ENCODE data around the gene LGR6.

Gene LGR6

DNA sequence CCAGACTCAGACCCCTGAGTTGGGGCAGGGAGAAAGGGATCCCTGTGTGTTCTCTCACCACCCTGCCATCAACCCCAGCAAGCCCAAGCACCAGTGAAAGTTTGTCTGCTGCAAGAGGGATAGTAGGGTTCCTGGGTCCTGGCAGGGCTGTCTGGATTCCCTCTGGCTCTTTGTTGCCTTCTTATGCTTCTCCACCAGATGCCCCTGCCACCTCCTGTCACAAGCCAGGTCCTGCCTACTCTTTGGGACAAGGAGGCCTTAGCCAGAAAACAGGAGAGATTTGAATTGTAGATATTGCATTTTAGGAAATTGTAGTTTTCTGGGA is 126.4 kb downstream of the LGR6 start:
- no peak for TF ChIP-seq TAF1 (IDR thresholded peaks at IDR 0.05; ENCODE audit: borderline replicate concordance, insufficient read depth, low read length)
- TF ChIP-seq, protein P1, sequence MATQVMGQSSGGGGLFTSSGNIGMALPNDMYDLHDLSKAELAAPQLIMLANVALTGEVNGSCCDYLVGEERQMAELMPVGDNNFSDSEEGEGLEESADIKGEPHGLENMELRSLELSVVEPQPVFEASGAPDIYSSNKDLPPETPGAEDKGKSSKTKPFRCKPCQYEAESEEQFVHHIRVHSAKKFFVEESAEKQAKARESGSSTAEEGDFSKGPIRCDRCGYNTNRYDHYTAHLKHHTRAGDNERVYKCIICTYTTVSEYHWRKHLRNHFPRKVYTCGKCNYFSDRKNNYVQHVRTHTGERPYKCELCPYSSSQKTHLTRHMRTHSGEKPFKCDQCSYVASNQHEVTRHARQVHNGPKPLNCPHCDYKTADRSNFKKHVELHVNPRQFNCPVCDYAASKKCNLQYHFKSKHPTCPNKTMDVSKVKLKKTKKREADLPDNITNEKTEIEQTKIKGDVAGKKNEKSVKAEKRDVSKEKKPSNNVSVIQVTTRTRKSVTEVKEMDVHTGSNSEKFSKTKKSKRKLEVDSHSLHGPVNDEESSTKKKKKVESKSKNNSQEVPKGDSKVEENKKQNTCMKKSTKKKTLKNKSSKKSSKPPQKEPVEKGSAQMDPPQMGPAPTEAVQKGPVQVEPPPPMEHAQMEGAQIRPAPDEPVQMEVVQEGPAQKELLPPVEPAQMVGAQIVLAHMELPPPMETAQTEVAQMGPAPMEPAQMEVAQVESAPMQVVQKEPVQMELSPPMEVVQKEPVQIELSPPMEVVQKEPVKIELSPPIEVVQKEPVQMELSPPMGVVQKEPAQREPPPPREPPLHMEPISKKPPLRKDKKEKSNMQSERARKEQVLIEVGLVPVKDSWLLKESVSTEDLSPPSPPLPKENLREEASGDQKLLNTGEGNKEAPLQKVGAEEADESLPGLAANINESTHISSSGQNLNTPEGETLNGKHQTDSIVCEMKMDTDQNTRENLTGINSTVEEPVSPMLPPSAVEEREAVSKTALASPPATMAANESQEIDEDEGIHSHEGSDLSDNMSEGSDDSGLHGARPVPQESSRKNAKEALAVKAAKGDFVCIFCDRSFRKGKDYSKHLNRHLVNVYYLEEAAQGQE (IDR thresholded peaks at IDR 0.05; ENCODE audit: insufficient read depth in 1 of 2, low read depth in 2 of 2, low read length in 2 of 2) = no peak
- no peak for TF ChIP-seq POLR2AphosphoS5 (IDR thresholded peaks at IDR 0.05; ENCODE audit: low read depth, low read length)
- TF ChIP-seq FOXP2 (optimal IDR thresholded peaks at IDR 0.05; ENCODE audit: borderline replicate concordance, extremely low read depth, extremely low read length, insufficient read depth) = no peak
- no peak for TF ChIP-seq SIN3A (IDR thresholded peaks at IDR 0.05; ENCODE audit: borderline replicate concordance, insufficient read depth, low read length)

DNA sequence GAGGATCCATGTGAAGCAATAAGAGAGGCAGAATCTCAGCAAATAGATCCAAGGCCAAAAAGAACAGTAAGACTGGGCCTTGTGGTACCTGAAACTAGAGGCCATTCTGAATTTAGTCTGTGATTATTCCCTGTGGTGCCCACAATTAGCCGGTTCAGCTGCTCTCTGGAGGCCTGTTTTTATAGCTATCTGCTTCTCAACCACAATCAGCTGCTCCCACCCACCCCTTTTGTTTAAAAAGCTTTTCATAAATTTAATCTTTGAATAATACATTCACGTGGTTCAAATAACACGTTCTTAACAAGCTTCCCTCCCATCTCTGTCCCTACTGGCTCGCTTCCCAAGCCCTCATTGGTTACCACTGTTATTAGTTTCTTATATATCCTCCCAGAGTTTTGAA is 130.1 kb downstream of the LGR6 start:
- TF ChIP-seq POLR2AphosphoS5 (IDR thresholded peaks at IDR 0.05; ENCODE audit: low read depth, low read length) = no peak
- no peak for TF ChIP-seq SIN3A (IDR thresholded peaks at IDR 0.05; ENCODE audit: borderline replicate concordance, insufficient read depth, low read length)
- TF ChIP-seq FOXP2 (optimal IDR thresholded peaks at IDR 0.05; ENCODE audit: borderline replicate concordance, extremely low read depth, extremely low read length, insufficient read depth) = no peak
- TF ChIP-seq, protein P1 (IDR thresholded peaks at IDR 0.05; ENCODE audit: insufficient read depth in 1 of 2, low read depth in 2 of 2, low read length in 2 of 2) = no peak
- TF ChIP-seq TAF1 (IDR thresholded peaks at IDR 0.05; ENCODE audit: borderline replicate concordance, insufficient read depth, low read length) = no peak

DNA sequence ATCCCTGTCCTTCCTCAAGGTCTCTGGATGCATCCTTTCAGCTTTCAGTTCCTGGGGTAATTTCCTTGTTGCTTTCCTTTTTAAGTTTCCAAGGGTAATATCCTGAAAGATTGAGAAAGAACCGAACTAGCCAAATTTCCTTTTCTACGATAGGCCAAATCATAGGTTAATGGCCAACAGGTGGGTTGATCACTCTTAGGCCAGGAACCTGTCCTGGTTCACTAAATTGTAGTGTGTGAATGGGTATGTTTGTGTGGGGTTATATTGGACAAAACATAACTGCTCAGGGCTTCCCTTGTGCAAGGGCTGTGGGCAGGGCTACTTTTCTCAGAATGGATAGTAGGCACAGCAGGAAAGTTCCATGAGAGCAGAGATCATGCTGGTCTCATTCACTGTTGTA is 131.0 kb downstream of the LGR6 start:
- no peak for TF ChIP-seq FOXP2 (optimal IDR thresholded peaks at IDR 0.05; ENCODE audit: borderline replicate concordance, extremely low read depth, extremely low read length, insufficient read depth)
- TF ChIP-seq SIN3A (IDR thresholded peaks at IDR 0.05; ENCODE audit: borderline replicate concordance, insufficient read depth, low read length) = no peak
- TF ChIP-seq POLR2AphosphoS5 (IDR thresholded peaks at IDR 0.05; ENCODE audit: low read depth, low read length) = no peak
- TF ChIP-seq TAF1 (IDR thresholded peaks at IDR 0.05; ENCODE audit: borderline replicate concordance, insufficient read depth, low read length) = no peak
- TF ChIP-seq, protein P1 (IDR thresholded peaks at IDR 0.05; ENCODE audit: insufficient read depth in 1 of 2, low read depth in 2 of 2, low read length in 2 of 2) = no peak

DNA sequence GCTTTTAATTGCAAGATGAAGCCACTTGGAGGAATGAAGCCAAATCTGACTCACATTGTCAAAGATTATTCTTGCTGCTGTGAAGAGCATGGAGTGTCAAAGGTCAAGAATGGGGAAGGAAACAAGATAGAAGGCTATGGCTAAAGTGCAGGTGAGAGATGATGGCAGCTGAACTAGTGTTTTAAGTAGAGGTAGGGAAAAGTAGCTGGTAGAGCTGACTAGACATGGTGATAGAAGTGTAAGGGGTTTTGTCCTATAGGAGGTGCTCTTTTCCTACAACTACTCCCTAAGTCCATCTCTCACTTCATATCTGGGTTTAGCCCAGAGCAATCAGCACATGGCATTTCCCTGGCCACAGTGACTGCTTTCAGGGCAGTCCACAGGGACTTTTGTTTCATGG is 136.3 kb downstream of the LGR6 start:
- no peak for TF ChIP-seq TAF1 (IDR thresholded peaks at IDR 0.05; ENCODE audit: borderline replicate concordance, insufficient read depth, low read length)
- TF ChIP-seq, protein P1 (IDR thresholded peaks at IDR 0.05; ENCODE audit: insufficient read depth in 1 of 2, low read depth in 2 of 2, low read length in 2 of 2) = no peak
- no peak for TF ChIP-seq POLR2AphosphoS5 (IDR thresholded peaks at IDR 0.05; ENCODE audit: low read depth, low read length)
- TF ChIP-seq SIN3A (IDR thresholded peaks at IDR 0.05; ENCODE audit: borderline replicate concordance, insufficient read depth, low read length) = no peak
- no peak for TF ChIP-seq FOXP2 (optimal IDR thresholded peaks at IDR 0.05; ENCODE audit: borderline replicate concordance, extremely low read depth, extremely low read length, insufficient read depth)

DNA sequence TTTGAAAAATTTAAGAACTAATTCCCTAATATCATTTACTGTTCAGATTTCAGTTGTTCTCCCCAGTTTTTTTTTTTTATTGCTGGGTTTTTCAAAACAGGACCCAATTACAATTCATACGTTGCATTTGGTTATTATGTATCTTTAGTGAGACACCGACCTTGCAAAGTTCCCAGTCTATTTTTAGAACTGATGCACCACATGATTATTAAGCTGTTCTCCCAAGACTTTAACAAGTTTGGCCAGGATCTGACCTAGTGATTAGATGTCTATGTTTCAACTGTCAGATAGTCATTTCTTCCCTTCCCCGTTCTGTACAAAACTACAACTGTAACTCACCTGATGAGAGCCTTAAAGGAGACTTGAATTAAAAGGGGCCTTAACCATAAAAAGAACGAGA is 140.3 kb downstream of the LGR6 start:
- TF ChIP-seq FOXP2 (optimal IDR thresholded peaks at IDR 0.05; ENCODE audit: borderline replicate concordance, extremely low read depth, extremely low read length, insufficient read depth) (no peak), SIN3A (IDR thresholded peaks at IDR 0.05; ENCODE audit: borderline replicate concordance, insufficient read depth, low read length) (no peak)

All from PFSK-1 (cell line).